NCI-H1105 treated with DMSO at 0.1 percent for 48 hours (cell line): ENCODE data around the gene YIF1A.
"Not testable (repeated sequence)": the region's sequence is repeated elsewhere in the genome, so short reads cannot be mapped to it uniquely, and the experiment has no call there.

Experiments used
- DNase-seq: peaks from one replicate; lab custom pipeline; 2025; lab: John Stamatoyannopoulos, UW

YIF1A gene

GRCh38 chr11:66311965-66312548, 23.1 kb upstream of the YIF1A start:
- peak; percentile 90 for DNase-seq

DNA sequence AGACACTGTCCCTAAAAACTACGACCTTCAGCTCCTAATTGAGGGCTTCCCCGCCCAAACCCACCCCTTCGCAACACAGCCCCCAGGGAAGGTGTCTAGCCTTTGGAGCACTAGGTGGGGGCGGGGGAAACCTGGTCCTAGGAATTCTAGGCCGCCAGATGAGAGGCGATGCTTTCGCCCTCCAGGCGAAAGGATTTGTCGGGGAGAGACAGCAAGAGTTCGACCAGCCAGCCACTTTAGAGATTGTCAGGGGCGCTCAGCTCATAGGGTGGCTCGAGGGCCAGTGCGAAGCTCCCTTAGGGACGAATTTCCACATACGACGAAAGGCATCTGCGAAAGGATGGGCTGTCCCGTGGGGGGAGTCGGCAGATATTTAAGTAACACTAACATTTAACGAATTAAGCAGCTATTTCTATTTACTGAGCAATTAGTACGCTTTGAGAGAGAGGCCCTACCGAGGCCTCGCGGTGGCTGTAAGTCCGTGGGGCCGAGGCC, 22.6 kb upstream of the YIF1A start:
- no peak for DNase-seq

DNA sequence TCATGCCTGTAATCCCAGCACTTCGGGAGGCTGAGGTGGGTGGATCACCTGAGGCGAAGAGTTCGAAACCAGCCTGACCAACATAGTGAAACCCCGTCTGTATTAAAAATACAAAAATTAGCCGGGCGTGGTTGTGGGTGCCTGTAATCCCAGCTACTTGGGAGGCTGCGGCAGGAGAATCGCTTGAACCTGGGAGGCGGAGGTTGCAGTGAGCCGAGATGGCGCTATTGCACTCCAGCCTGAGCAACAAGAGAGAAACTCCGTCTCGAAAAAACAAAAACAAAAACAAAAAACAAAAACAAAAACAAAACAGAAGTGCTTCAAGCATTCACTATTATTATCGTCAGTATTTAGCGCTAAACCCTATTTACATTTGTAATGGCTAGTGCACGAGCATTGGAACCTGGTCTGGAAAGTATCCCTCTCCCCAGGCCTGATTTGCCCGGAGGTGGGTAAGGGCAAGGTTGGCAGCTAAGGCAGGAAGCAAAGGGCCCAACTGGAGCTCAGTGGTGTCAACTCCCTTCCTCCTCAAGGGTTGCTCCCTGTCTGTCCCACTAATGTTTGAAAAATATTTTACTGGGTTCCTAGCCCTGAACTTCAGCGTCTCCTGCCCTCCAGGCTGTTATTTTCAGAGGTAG, 22.0 kb upstream of the YIF1A start:
- not testable (repeated sequence) for DNase-seq

- no peak for DNase-seq
Measured at GRCh38 chr11:66310324-66310723, 21.4 kb upstream of the YIF1A start.

DNA sequence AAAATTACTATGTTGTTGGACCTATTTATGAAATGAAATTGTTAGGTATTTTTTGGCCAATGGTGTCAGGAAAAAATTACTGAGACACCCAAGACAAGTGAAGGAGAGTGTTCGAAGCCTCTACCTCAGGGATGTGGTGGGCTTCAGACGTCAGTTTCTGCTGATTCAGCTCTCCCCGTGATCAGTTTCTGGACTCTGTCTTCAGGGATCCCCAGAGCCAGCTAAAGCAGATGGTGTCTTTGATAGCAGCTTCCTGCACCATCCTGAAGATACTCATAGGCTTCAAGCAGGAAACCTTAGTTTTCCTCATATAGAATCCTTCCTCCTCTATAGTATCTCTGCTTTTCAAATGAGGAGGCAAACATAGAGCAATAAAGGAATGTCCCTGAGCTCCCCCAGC, 20.5 kb upstream of the YIF1A start:
- DNase-seq = no peak

DNA sequence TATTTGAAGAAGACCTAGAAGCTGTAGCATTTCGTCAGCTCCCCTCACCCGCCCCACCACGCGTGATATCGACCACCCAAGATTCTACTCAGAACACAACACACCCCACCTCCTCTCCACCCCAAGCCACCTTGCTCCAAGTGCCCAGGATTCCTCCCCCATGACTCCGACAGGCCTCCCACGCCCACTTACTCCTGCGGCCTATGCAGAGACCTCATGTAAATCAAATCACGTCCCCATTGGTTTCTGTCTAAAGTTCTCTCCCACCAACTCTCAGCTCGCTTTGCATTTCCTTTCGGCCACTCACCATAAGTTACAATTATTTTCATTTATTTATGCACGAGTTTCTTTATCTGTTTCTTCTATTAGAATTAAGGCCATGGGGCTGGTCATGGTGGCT, 13.7 kb upstream of the YIF1A start:
- no peak for DNase-seq

DNA sequence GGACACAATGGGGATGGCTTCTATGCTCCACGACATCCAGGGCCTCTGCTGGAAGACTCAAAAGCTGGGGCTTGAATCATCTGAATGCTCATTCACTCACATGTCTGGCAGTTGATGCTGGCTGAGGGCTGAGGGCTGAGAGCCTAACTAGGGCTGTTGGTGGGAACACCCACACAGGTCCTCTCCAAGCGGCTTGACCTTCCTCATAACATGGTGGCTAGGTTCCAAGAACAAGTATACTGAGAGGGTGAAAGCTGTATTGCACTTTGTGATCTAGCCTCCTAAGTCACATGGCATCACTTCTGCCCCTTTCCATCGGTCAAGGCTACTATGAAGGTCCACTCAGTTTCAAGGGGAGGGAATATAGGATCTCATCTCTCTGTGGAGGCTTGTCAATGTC, 10.2 kb upstream of the YIF1A start:
- DNase-seq = no peak

- no peak for DNase-seq
Measured at GRCh38 chr11:66297610-66298009, 8.7 kb upstream of the YIF1A start.

- no peak for DNase-seq
Measured at GRCh38 chr11:66294626-66295620, 6.0 kb upstream of the YIF1A start.

GRCh38 chr11:66293777-66294625, 5.1 kb upstream of the YIF1A start:
- DNase-seq = no peak

DNA sequence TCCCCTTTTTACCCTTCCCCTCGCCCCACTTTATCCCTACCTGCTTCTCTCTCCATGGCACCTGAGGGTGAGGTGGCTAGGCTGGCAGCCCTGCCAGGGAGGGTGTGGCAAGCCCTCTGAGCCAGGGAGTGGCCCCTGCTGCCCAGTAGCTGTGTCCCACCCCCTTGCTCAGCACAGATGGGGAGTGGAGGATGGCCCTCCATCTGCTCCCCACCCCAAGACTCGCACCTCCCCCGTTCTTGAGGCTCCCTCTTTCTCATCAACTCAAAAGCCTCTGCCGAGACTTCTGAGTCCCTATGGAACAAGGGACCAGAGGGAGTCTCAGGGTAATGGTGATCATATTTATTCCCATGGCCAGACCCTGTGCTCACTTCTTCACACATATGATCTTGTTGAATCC, 4.4 kb upstream of the YIF1A start:
- DNase-seq = no peak

DNA sequence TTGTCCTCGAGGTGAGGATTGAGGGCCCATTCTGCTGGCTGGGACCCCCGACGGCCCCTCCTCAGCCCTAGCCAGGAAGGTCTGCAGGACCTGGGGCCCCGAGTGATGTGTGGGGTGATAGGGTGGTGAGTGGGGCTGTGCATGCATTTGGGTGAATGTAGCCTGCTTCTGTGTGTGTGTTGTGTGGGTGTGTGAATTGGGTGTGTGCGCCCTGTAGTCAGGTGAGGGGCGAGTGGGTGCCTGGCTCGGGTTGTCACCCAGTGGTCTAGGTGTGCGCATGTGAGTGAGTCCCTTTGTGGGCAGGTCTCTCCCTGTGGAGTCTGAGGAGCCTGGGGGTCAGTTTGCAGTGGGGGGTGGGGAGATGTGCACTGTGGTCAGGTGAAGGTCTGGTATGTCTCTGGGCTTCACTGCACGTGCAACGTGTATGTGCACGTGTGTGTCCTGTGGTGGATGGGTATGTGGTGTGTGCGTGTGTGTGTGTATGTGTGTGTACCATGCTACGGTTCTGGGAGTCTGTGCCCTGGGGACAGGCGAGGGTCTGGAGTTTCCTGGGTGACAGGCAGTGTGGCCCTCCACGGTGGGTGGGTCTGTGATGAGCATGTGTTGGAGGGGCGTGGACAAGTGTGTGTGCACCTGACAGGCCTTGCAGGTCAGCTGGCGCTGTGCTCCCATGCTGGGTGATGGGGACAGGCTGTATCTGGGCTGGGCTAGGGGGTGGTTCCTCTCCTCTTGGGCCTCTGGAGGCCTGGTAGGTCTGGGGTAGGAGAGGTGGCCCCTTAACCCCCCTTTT, 3.8 kb upstream of the YIF1A start:
- no peak for DNase-seq

- DNase-seq = peak; percentile 10
Measured at GRCh38 chr11:66291706-66292542, 3.0 kb upstream of the YIF1A start, which contains the start of gene TMEM151A. TMEM151A (plus strand) TSS chr11:66291894; CDS start chr11:66292014, 120 bp downstream.

GRCh38 chr11:66291303-66291705, 2.4 kb upstream of the YIF1A start:
- DNase-seq = no peak

- DNase-seq = no peak
Measured at GRCh38 chr11:66290330-66290621, 1.3 kb upstream of the YIF1A start.

- no peak for DNase-seq
Measured at GRCh38 chr11:66289548-66290329, 796 bp upstream of the YIF1A start.

GRCh38 chr11:66287889-66288670, 863 bp downstream of the YIF1A start:
- peak; percentile 18 for DNase-seq

- DNase-seq = no peak
Measured at GRCh38 chr11:66287211-66287888, 1.6 kb downstream of the YIF1A start.
